Measurements from ENCODE around the gene CERS6. TPM values are rescaled to one million over a fixed set of nuclear protein-coding genes. Genes with fewer than 3 reads are reported as not detected.
A peak's percentile ranks its signal among the peaks of the same experiment; 100 is the strongest.

CERS6 gene
- total RNA-seq, 3 donors from 2014 or later, result 14.1 to 17.2 (median 16.7) TPM

GRCh38 chr2:168736649-168737445 is 280.8 kb downstream of the CERS6 start:
- Mint-ChIP-seq H3K4me1 (ENCODE audit: low read depth) (peaks cover 21% of the 10 kb centered on the region), H3K36me3 (ENCODE audit: insufficient read depth) (peaks cover 14% of the 10 kb centered on the region), H3K4me3 (no peak overlapping the region), H3K27me3 (ENCODE audit: low read depth) (no peaks in the 10 kb centered on the region), H3K9me3 (no peaks in the 10 kb centered on the region)
- DNase-seq (no peak), ATAC-seq (no peak)

- Mint-ChIP-seq H3K4me3 (no peak overlapping the region), H3K36me3 (ENCODE audit: insufficient read depth) (peaks cover 11% of the 10 kb centered on the region)
- ATAC-seq, result no peak
Measured at GRCh38 chr2:168738062-168738461, 282.0 kb downstream of the CERS6 start.

GRCh38 chr2:168740360-168740759 is 284.3 kb downstream of the CERS6 start:
- no peaks in the 10 kb centered on the region for H3K27me3 Mint-ChIP-seq (ENCODE audit: low read depth)
- no peak overlapping the region for H3K4me3 Mint-ChIP-seq
- H3K4me1 Mint-ChIP-seq (ENCODE audit: low read depth), result peaks cover 25% of the 10 kb centered on the region
- peaks cover 3% of the 10 kb centered on the region for H3K36me3 Mint-ChIP-seq (ENCODE audit: insufficient read depth)
- H3K9me3 Mint-ChIP-seq, result no peaks in the 10 kb centered on the region
- ATAC-seq, result no peak
- DNase-seq, result no peak

More at GRCh38 chr2:168738062-168738461, 282.0 kb downstream of the CERS6 start:
- Mint-ChIP-seq H3K27me3 (ENCODE audit: low read depth) (no peaks in the 10 kb centered on the region), H3K9me3 (no peaks in the 10 kb centered on the region), H3K4me1 (ENCODE audit: low read depth) (peaks cover 21% of the 10 kb centered on the region)
- no peak for DNase-seq

GRCh38 chr2:168740788-168741187 is 284.7 kb downstream of the CERS6 start:
- ATAC-seq, result no peak

GRCh38 chr2:168742258-168742932 is 286.3 kb downstream of the CERS6 start:
- DNase-seq, result no peak
- peaks cover 3% of the 10 kb centered on the region for H3K36me3 Mint-ChIP-seq (ENCODE audit: insufficient read depth)

More at GRCh38 chr2:168740788-168741187, 284.7 kb downstream of the CERS6 start:
- Mint-ChIP-seq H3K4me3 (no peak overlapping the region), H3K36me3 (ENCODE audit: insufficient read depth) (peaks cover 3% of the 10 kb centered on the region), H3K4me1 (ENCODE audit: low read depth) (peaks cover 25% of the 10 kb centered on the region), H3K27me3 (ENCODE audit: low read depth) (no peaks in the 10 kb centered on the region), H3K9me3 (no peaks in the 10 kb centered on the region)
- DNase-seq, result no peak

GRCh38 chr2:168744844-168745243 is 288.8 kb downstream of the CERS6 start:
- H3K4me3 Mint-ChIP-seq, result no peak overlapping the region
- no peaks in the 10 kb centered on the region for H3K36me3 Mint-ChIP-seq (ENCODE audit: insufficient read depth)
- no peaks in the 10 kb centered on the region for H3K27me3 Mint-ChIP-seq (ENCODE audit: low read depth)
- peaks cover 27% of the 10 kb centered on the region for H3K4me1 Mint-ChIP-seq (ENCODE audit: low read depth)
- no peak for DNase-seq
- no peaks in the 10 kb centered on the region for H3K9me3 Mint-ChIP-seq
- no peak for ATAC-seq

More at GRCh38 chr2:168742258-168742932, 286.3 kb downstream of the CERS6 start:
- ATAC-seq, result no peak
- H3K4me3 Mint-ChIP-seq, result no peak overlapping the region
- H3K4me1 Mint-ChIP-seq (ENCODE audit: low read depth), result peaks cover 19% of the 10 kb centered on the region
- no peaks in the 10 kb centered on the region for H3K27me3 Mint-ChIP-seq (ENCODE audit: low read depth)
- H3K9me3 Mint-ChIP-seq, result no peaks in the 10 kb centered on the region

GRCh38 chr2:168748461-168748860 is 292.4 kb downstream of the CERS6 start:
- ATAC-seq (no peak), DNase-seq (no peak)
- Mint-ChIP-seq H3K9me3 (no peaks in the 10 kb centered on the region), H3K36me3 (ENCODE audit: insufficient read depth) (no peaks in the 10 kb centered on the region), H3K4me3 (no peak overlapping the region), H3K4me1 (ENCODE audit: low read depth) (peaks cover 55% of the 10 kb centered on the region), H3K27me3 (ENCODE audit: low read depth) (no peaks in the 10 kb centered on the region)

GRCh38 chr2:168749297-168749696 is 293.2 kb downstream of the CERS6 start:
- no peak overlapping the region for H3K4me3 Mint-ChIP-seq
- no peak for DNase-seq
- no peak for ATAC-seq
- peaks cover 60% of the 10 kb centered on the region for H3K4me1 Mint-ChIP-seq (ENCODE audit: low read depth)
- no peaks in the 10 kb centered on the region for H3K9me3 Mint-ChIP-seq
- H3K27me3 Mint-ChIP-seq (ENCODE audit: low read depth), result no peaks in the 10 kb centered on the region
- no peaks in the 10 kb centered on the region for H3K36me3 Mint-ChIP-seq (ENCODE audit: insufficient read depth)

- H3K27me3 Mint-ChIP-seq (ENCODE audit: low read depth), result no peaks in the 10 kb centered on the region
- no peaks in the 10 kb centered on the region for H3K9me3 Mint-ChIP-seq
- no peak for DNase-seq
- no peak overlapping the region for H3K4me3 Mint-ChIP-seq
- ATAC-seq, result peak; percentile 87 to 91
- H3K36me3 Mint-ChIP-seq (ENCODE audit: insufficient read depth), result peaks cover 2% of the 10 kb centered on the region
- peaks cover 72% of the 10 kb centered on the region for H3K4me1 Mint-ChIP-seq (ENCODE audit: low read depth)
Measured at GRCh38 chr2:168751104-168751740, 295.1 kb downstream of the CERS6 start.

- ATAC-seq, result no peak
- Mint-ChIP-seq H3K9me3 (no peaks in the 10 kb centered on the region), H3K27me3 (ENCODE audit: low read depth) (no peaks in the 10 kb centered on the region), H3K4me1 (ENCODE audit: low read depth) (peaks cover 84% of the 10 kb centered on the region), H3K36me3 (ENCODE audit: insufficient read depth) (peaks cover 2% of the 10 kb centered on the region), H3K4me3 (no peak overlapping the region)
- no peak for DNase-seq
Measured at GRCh38 chr2:168752361-168752760, 296.3 kb downstream of the CERS6 start.

- H3K36me3 Mint-ChIP-seq (ENCODE audit: insufficient read depth), result peaks cover 2% of the 10 kb centered on the region
- peaks cover 88% of the 10 kb centered on the region for H3K4me1 Mint-ChIP-seq (ENCODE audit: low read depth)
- DNase-seq (no peak), ATAC-seq (no peak)
- no peak overlapping the region for H3K4me3 Mint-ChIP-seq
- no peaks in the 10 kb centered on the region for H3K9me3 Mint-ChIP-seq
- no peaks in the 10 kb centered on the region for H3K27me3 Mint-ChIP-seq (ENCODE audit: low read depth)
Measured at GRCh38 chr2:168753765-168754329, 297.8 kb downstream of the CERS6 start.

- no peak for DNase-seq
- Mint-ChIP-seq H3K9me3 (no peaks in the 10 kb centered on the region), H3K27me3 (ENCODE audit: low read depth) (no peaks in the 10 kb centered on the region), H3K4me1 (ENCODE audit: low read depth) (peaks cover 61% of the 10 kb centered on the region), H3K36me3 (ENCODE audit: insufficient read depth) (peaks cover 2% of the 10 kb centered on the region), H3K4me3 (no peak overlapping the region)
- ATAC-seq, result no peak
Measured at GRCh38 chr2:168757223-168757622, 301.2 kb downstream of the CERS6 start.

- DNase-seq (no peak), ATAC-seq (peak in 1 of 2 donors; percentile 59)
- no peaks in the 10 kb centered on the region for H3K27me3 Mint-ChIP-seq (ENCODE audit: low read depth)
- peaks cover 44% of the 10 kb centered on the region for H3K4me1 Mint-ChIP-seq (ENCODE audit: low read depth)
- peaks cover 5% of the 10 kb centered on the region for H3K36me3 Mint-ChIP-seq (ENCODE audit: insufficient read depth)
- no peak overlapping the region for H3K4me3 Mint-ChIP-seq
- no peaks in the 10 kb centered on the region for H3K9me3 Mint-ChIP-seq
Measured at GRCh38 chr2:168758970-168759820, 303.1 kb downstream of the CERS6 start.
